GM12878 (cell line): ENCODE results near the gene ETFBKMT. TPM values are rescaled to one million over a fixed set of nuclear protein-coding genes. Genes with fewer than 3 reads are reported as not detected.

Experiments
- ATF7 ChIP-seq: fragments of 450-650 bp; IDR thresholded peaks from 2 replicates; pipeline ENCODE4 v1.6.1; 2016; ENCODE audit warnings: low read depth, mild to moderate bottlenecking
- BCL11A ChIP-seq: IDR thresholded peaks from 2 replicates; pipeline ENCODE4 v1.6.1; 2011; ENCODE audit warnings: low read depth, low read length
- E4F1 ChIP-seq: fragments of 450-650 bp; IDR thresholded peaks from 2 replicates; pipeline ENCODE4 v1.6.1; 2018; ENCODE audit warnings: borderline replicate concordance, mild to moderate bottlenecking; ENCODE audit not compliant: partially characterized antibody
- GATAD2B ChIP-seq: fragments of 450-650 bp; conservative IDR thresholded peaks from 2 replicates; pipeline ENCODE4 v1.6.1; 2017; ENCODE audit warnings: low read depth, mild to moderate bottlenecking, moderate library complexity
- HDAC6 ChIP-seq: fragments of 200-600 bp; sonication (generic); IDR thresholded peaks from one replicate; pipeline ENCODE4 v1.8.0; 2017; ENCODE audit warnings: antibody characterized with exemption; ENCODE audit not compliant: unreplicated experiment
- NFIC ChIP-seq: IDR thresholded peaks from 2 replicates; pipeline ENCODE4 v1.6.1; 2012; ENCODE audit warnings: low read depth, mild to moderate bottlenecking, inconsistent platforms, low read length, moderate library complexity
- NFXL1 ChIP-seq: fragments of 450-650 bp; IDR thresholded peaks from 2 replicates; pipeline ENCODE4 v1.6.1; 2017; ENCODE audit warnings: antibody characterized with exemption, mild to moderate bottlenecking, borderline replicate concordance
- NR2F1 ChIP-seq: fragments of 450-650 bp; conservative IDR thresholded peaks from 2 replicates; pipeline ENCODE4 v1.6.1; 2017; ENCODE audit warnings: mild to moderate bottlenecking
- PRDM15 ChIP-seq: fragments of 450-650 bp; formaldehyde crosslinking; IDR thresholded peaks from 2 replicates; pipeline ENCODE4 v1.4.0; 2020; ENCODE audit warnings: mild to moderate bottlenecking, moderate library complexity
- SMARCA5 ChIP-seq: fragments of 450-650 bp; IDR thresholded peaks from 2 replicates; pipeline ENCODE4 v1.6.1; 2017; ENCODE audit warnings: mild to moderate bottlenecking
- polyA plus RNA-seq, 11 experiments: library from polyadenylated mRNA; depleted of rRNA in 4 of 11; unstranded in 6 of 11; stranded (reverse) in 5 of 11; fragments of >200 nt; fragmentation: Nextera tagmentation in 4 of 11; fragmentation: Illumina TruSeq in 1 of 11; extraction: Ambion mirVana in 4 of 11; extraction: Trizol in 1 of 11; gene quantifications; 1 replicate in 1 of 11; 2 replicates in 10 of 11; pipeline versions ENCODE4 v1.2.1 to v1.2.3, GENCODE V29; 2011 to 2016; ENCODE audit warnings: inconsistent platforms in 2 of 11, missing spikeins in 2 of 11, low read depth in 1 of 11
- total RNA-seq, 4 experiments: library from RNA; depleted of rRNA in 3 of 4; stranded (reverse); fragments of >200 nt in 3 of 4; fragmentation: Illumina TruSeq in 1 of 4; extraction: Trizol in 1 of 4; gene quantifications; 2 replicates each; pipeline versions ENCODE4 v1.2.1 to v1.2.3, GENCODE V29; 2013 to 2021

ETFBKMT gene
- total and polyA plus RNA-seq, 10 of the 15 experiments (the other 5 are each of a cell fraction or from before 2014, with no cell fraction given), result 0.25 to 1.1 (median 0.65) TPM

- TF ChIP-seq PRDM15 (CRISPR knock-in tag) (no peak), NFIC (no peak), SMARCA5 (no peak), E4F1 (no peak), BCL11A (no peak), GATAD2B (no peak), NFXL1 (no peak), ATF7 (no peak), NR2F1 (no peak), HDAC6 (no peak)
These were observed 17.9 kb upstream of the ETFBKMT start (continued) for GRCh38 chr12:31641509-31642090.
